IPS-NIHi7 (cell line): ENCODE measurements around the gene SLC22A23.
A peak's percentile ranks its signal among the peaks of the same experiment; 100 is the strongest.

Source experiments
- DNase-seq: peaks from one replicate; pipeline ENCODE4 v3.0.0; 2012; ENCODE audit warnings: mixed read lengths; ENCODE audit errors: extremely low spot score

The SLC22A23 gene

DNA sequence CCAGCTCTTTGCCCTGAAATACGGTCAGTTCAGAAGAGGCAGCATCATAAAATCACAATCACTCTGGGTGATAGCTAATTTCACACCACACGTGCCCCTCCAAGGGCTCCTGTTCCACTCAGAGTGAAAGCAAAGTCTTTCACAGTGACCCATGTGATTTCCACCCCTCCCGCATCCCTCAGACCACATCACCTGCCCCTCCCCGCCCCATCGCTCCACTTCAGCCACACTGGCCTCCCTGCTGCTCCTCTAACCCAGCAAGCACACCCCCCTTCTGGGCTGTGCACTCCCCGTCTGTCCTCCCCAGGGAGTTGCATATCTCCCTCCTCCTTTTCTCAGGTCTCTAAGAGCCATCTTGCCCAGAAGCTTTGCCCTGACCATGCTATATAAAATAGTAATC lies 123.6 kb downstream of the SLC22A23 start:
- DNase-seq, result no peak

GRCh38 chr6:3331971-3332370 lies 124.9 kb downstream of the SLC22A23 start:
- no peak for DNase-seq

DNA sequence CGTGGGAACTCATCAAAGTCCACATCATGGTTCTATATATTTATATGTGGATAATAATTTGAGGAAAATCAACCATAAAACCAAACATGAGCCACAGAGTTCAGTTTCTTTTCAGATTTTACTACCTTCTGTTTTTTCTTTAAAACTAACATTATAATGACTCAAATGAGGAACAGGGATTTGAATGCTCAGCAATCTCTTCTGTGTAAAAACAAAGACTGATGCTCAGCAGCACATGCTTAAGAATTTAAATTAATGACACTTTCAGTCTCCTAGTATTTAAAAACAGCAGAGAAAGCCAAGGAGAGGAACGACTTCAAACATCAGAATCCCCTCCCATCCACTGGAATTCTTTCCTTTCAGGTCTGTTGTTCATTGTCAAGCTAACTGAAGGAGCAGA lies 125.4 kb downstream of the SLC22A23 start:
- DNase-seq, result no peak

DNA sequence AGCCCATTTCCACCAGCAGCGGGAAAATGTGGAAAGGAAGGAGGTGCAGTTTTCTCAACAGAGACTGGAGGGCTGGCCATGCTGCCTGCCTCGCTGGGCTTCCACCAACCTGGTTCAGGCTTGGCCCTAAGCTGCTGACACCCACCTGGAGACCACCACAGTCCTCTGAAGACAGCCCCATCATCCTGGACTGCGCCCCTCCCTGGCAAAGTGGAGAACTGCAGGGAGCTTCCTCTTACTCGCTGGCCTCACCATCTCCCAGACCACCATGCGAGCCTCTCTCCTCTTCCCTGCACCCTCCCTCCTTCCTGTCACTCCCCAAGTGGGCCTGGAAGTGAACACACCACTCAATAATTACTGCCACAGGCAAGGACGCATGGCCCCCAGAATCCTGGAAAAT lies 126.7 kb downstream of the SLC22A23 start:
- peak; percentile 56 for DNase-seq

GRCh38 chr6:3329393-3330051 lies 127.3 kb downstream of the SLC22A23 start:
- no peak for DNase-seq

DNA sequence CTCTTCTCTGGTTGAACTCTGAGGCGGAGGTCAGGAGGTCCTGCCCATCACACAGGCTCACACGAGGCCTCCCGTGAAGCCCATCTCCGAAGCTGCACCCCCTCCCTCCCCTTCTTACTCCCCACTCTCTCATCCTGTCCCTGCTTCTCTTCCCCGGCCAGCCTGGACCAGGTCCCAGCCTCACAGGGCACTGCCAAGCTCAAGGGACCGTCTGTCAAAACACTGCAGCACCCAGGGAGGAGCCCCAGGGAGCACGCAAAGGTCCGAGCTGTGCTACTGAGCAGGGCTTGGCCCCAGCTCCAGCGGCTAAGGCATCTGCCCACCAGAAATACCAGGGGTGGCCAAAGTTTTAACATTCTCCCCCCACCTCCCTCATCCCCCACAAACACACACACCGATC lies 128.1 kb downstream of the SLC22A23 start:
- no peak for DNase-seq

DNA sequence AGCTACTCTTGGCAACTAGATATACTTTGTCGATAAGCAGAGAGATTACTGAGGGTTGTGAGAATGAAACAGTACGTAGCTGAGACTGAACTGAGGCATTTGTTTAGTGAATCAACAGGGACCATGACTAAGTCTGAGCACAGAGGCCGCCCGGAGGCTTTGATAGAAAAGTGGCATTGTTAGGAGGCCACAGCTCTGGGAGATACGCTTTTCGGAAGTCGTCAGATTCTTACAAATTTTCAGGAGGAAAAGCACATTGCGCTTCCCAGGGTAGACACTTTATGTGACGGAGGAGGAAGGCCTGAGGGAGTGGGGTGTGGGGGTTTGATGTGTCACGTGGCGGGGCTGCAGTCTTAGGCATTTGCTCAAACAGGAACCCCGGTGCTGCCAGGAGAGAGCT lies 128.7 kb downstream of the SLC22A23 start:
- no peak for DNase-seq

GRCh38 chr6:3327403-3327802 lies 129.4 kb downstream of the SLC22A23 start:
- DNase-seq, result no peak

GRCh38 chr6:3326981-3327380 lies 129.9 kb downstream of the SLC22A23 start:
- DNase-seq, result no peak

GRCh38 chr6:3326184-3326971 lies 130.5 kb downstream of the SLC22A23 start:
- no peak for DNase-seq

GRCh38 chr6:3325210-3325609 lies 131.6 kb downstream of the SLC22A23 start:
- no peak for DNase-seq

DNA sequence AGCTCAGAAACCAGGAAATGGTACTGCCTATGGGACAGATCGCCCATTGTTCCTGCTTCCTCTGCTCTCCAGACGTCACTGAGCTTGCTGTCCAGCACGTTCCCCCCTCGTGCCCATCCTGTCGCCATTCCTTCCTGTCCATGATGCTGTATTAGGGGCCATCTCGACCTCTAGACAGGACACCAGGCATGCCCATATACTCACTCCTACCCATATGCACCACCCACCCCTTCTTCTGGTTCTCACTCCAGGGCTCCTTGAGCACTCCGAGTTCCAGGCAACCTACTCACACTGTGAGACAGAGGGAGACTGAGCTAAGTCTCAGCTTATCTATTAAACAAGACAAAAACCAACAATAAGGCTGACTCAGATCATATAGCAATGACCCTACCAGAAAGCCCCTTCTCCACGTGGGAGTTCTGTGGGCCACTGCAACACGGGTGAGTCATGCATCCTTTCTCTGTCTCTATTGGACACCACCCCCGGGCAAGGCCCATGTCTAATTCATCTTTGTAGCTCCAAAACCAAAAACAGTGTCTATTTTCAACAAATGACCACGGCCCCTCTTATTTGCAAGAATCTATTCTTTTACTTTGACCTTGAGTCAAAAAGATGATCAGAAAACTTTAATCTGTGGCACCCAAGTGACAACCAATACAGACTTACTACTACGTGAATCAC lies 132.4 kb downstream of the SLC22A23 start:
- DNase-seq, result no peak

GRCh38 chr6:3323696-3324261 lies 133.1 kb downstream of the SLC22A23 start:
- no peak for DNase-seq

- no peak for DNase-seq
Measured at GRCh38 chr6:3323148-3323547, 133.7 kb downstream of the SLC22A23 start.

DNA sequence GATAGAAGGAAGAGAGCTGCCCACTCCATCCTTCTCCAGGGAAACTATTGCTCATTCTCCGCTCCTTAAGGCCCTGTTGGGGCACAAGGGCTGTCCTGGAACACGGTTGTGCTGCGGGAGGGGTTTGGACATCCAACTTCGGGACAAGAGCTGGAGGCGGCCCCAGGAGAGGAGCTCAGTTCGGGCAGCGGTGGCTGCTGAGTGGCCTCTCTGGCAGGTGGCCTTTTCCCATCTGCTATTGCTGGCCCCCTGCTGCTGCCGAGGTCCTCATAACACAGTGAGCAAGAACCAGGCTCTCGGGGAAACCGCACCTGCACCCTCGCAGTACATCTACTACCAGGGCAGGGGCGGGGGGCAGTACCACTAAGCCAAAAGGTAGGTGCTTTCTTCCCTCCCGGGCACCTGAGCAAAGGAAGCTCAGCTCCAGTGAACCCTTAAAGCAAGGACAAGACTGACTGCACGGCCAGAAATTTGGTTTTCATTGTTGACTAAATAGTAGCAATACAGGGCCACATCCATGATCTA lies 134.4 kb downstream of the SLC22A23 start:
- no peak for DNase-seq

GRCh38 chr6:3321875-3322274 lies 135.0 kb downstream of the SLC22A23 start:
- DNase-seq, result no peak

DNA sequence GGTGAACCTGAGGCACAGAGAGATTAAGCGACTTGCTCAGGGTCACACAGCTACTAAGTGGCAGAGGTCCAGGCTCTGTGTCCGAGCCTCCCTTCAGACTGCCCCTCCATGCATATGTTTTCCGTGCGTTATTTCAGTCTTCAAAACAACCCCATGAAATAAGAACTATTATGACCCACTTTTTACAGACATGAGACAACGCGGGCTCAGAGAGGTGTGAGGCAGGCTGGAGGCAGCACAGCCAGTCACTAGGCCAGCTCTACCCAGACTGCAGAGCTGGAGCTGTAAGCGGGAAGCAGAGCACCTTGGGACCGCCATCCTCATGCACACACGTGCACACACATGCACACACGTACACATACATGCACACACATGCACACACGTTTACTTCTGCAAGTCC lies 135.8 kb downstream of the SLC22A23 start:
- DNase-seq, result no peak

GRCh38 chr6:3320238-3320811 lies 136.5 kb downstream of the SLC22A23 start:
- no peak for DNase-seq

GRCh38 chr6:3319610-3320200 lies 137.1 kb downstream of the SLC22A23 start:
- DNase-seq, result no peak

GRCh38 chr6:3318821-3319540 lies 137.9 kb downstream of the SLC22A23 start:
- no peak for DNase-seq

DNA sequence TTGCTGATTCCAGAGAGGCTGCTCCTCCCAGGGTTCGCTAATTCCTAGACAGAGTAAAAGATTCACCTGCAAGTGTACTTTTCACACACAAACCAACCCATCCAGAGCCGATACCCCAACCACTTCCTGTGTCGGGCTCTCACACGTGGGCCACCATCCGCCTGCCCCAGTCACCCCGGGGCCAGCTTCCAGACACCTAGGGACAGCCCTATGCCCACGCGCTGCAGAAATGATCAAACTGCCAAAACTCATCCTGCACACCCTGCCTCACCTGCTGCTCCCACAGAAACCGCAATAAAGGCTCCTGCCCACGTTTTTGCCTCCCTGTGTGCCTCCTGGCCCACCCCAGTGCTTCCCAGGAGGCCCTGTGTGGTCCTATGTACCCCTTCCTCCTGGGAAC lies 138.6 kb downstream of the SLC22A23 start:
- no peak for DNase-seq
